Measurements from ENCODE around the gene MFNG. TPM values are rescaled to one million over a fixed set of nuclear protein-coding genes. Genes with fewer than 3 reads are reported as not detected.
A peak's percentile ranks its signal among the peaks of the same experiment; 100 is the strongest.

MFNG gene
- total RNA-seq, 2 donors from 2014 or later, result 135 to 338 TPM

- peaks cover 15 to 21% of the 10 kb centered on the region in 2 donors for H3K4me1 Mint-ChIP-seq (ENCODE audit: low read depth in 2 of 2)
- H3K36me3 Mint-ChIP-seq, result no peaks in the 10 kb centered on the region
- ATAC-seq, result no peak
- H3K4me3 Mint-ChIP-seq, result no peak overlapping the region
- no peak for DNase-seq (ENCODE audit: low spot score)
- no peaks in the 10 kb centered on the region for H3K9me3 Mint-ChIP-seq
- H3K27ac Mint-ChIP-seq, result no peak overlapping the region
- H3K27me3 Mint-ChIP-seq, result no peaks in the 10 kb centered on the region
These were observed 7.8 kb upstream of the MFNG start for GRCh38 chr22:37493979-37494378.

- H3K27me3 Mint-ChIP-seq, result no peaks in the 10 kb centered on the region
- no peak overlapping the region for H3K4me3 Mint-ChIP-seq
- ATAC-seq (peak; percentile 54 to 59), DNase-seq (ENCODE audit: low spot score) (no peak)
- no peaks in the 10 kb centered on the region for H3K36me3 Mint-ChIP-seq
- peak overlapping the region in 1 of 2 donors; percentile 35 for H3K27ac Mint-ChIP-seq
- H3K9me3 Mint-ChIP-seq, result no peaks in the 10 kb centered on the region
- H3K4me1 Mint-ChIP-seq (ENCODE audit: low read depth in 2 of 2), result peaks cover 20 to 26% of the 10 kb centered on the region in 2 donors
These were observed 6.5 kb upstream of the MFNG start for GRCh38 chr22:37492428-37493344.

GRCh38 chr22:37491559-37492427 lies 5.6 kb upstream of the MFNG start:
- Mint-ChIP-seq H3K9me3 (no peaks in the 10 kb centered on the region), H3K27ac (no peak overlapping the region), H3K4me3 (no peak overlapping the region), H3K4me1 (ENCODE audit: low read depth in 2 of 2) (peaks cover 29 to 34% of the 10 kb centered on the region in 2 donors), H3K36me3 (no peaks in the 10 kb centered on the region), H3K27me3 (no peaks in the 10 kb centered on the region)
- ATAC-seq (no peak), DNase-seq (ENCODE audit: low spot score) (no peak)

DNA sequence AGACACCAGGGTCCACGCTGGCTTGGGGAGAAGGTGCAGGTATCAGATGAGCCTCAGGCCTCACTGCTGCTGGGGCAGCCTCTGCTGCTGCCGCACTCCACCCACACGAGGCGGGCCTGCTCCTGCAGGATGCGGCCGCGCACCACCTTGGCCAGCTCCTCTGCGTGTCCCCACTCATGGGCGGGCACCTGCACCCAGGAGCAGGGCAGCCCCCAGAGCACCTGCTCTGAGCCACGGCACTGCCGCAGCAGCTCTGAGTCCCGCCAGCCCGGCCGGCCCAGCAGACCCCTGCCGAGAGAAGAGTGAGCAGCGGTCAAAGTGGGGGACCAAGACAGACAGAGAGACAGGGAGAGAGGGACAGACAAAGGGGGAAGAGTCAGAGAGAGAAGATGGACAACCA lies 4.9 kb upstream of the MFNG start:
- Mint-ChIP-seq H3K4me1 (ENCODE audit: low read depth in 2 of 2) (peaks cover 33 to 39% of the 10 kb centered on the region in 2 donors), H3K27ac (no peak overlapping the region), H3K9me3 (no peaks in the 10 kb centered on the region), H3K4me3 (no peak overlapping the region), H3K36me3 (no peaks in the 10 kb centered on the region), H3K27me3 (no peaks in the 10 kb centered on the region)
- ATAC-seq, result no peak
- DNase-seq (ENCODE audit: low spot score), result no peak

- DNase-seq (ENCODE audit: low spot score) (no peak), ATAC-seq (no peak)
- H3K27me3 Mint-ChIP-seq, result no peaks in the 10 kb centered on the region
- H3K4me1 Mint-ChIP-seq (ENCODE audit: low read depth in 2 of 2), result peaks cover 33 to 44% of the 10 kb centered on the region in 2 donors
- H3K27ac Mint-ChIP-seq, result peak overlapping the region; percentile 4 to 74
- H3K4me3 Mint-ChIP-seq, result no peak overlapping the region
- H3K36me3 Mint-ChIP-seq, result no peaks in the 10 kb centered on the region
- no peaks in the 10 kb centered on the region for H3K9me3 Mint-ChIP-seq
These were observed 3.8 kb upstream of the MFNG start for GRCh38 chr22:37489983-37490382.

DNA sequence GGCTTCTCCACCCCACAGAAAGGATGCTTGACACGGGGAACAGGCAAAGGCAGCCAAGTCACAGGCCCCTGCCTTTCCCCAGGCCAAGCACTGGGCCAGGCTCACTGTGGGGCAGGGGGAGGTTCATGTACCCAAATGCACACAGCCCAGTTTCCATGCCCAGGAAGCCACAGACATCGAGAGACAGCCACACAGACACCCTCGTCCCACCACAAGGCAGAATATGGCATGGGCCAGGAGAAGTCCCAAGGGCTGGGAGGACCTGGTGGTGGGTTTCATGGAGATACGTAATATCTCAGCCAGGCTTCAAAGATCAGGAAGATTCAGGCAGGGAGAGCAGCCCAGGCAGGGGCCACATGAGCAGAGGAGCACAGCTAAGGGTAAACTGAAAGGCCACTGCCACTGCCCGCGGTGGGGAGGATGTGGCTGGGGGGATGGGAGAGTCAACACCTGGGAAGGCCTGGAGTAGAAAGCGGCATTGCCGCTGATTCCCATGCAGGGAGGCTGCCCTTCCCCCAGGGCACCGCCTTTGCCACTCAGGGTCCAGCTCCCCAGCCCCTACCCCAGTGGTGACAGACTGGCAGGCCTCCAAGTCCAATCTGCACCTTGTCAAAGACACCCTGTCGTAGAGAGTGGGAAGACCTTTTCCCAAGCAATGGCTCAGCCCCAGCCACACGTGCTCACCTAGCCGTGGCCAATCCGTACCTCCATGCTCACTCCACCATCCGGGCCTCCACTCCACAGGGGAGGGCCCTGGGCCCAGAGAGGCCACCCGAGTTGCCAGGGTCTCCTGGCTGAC lies 2.4 kb upstream of the MFNG start:
- ATAC-seq (no peak), DNase-seq (ENCODE audit: low spot score) (no peak)
- H3K27ac Mint-ChIP-seq, result peak overlapping the region; percentile 12 to 74
- no peaks in the 10 kb centered on the region for H3K9me3 Mint-ChIP-seq
- H3K36me3 Mint-ChIP-seq, result no peaks in the 10 kb centered on the region
- peaks cover 31 to 51% of the 10 kb centered on the region in 2 donors for H3K4me1 Mint-ChIP-seq (ENCODE audit: low read depth in 2 of 2)
- H3K4me3 Mint-ChIP-seq, result no peak overlapping the region
- no peaks in the 10 kb centered on the region for H3K27me3 Mint-ChIP-seq

DNA sequence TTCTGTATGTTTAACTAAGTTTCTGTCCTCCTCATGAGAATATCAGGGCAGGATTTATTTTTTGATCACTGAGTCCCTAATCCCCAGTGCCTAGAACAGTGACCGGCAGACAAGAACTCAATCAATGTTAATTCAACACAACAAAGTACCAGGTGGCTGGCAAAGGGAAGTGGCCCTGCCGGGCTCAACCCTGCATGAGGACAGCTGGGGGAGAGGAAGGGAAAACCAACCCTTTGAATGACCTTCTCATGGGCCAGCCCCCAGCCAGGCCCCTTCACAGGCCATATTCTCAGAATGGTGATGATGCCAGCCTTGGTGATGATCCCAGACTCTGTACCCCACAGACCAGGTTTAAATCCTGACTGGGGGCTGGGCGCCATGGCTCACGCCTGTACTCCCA lies 1.4 kb upstream of the MFNG start:
- Mint-ChIP-seq H3K36me3 (no peaks in the 10 kb centered on the region), H3K9me3 (no peaks in the 10 kb centered on the region), H3K27ac (peak overlapping the region; percentile 44 to 94), H3K4me1 (ENCODE audit: low read depth in 2 of 2) (peaks cover 33 to 52% of the 10 kb centered on the region in 2 donors), H3K27me3 (no peaks in the 10 kb centered on the region), H3K4me3 (peak overlapping the region; percentile 95)
- ATAC-seq, result no peak
- DNase-seq (ENCODE audit: low spot score), result no peak

GRCh38 chr22:37487129-37487528 lies 945 bp upstream of the MFNG start:
- no peaks in the 10 kb centered on the region for H3K27me3 Mint-ChIP-seq
- H3K4me1 Mint-ChIP-seq (ENCODE audit: low read depth in 2 of 2), result peaks cover 37 to 56% of the 10 kb centered on the region in 2 donors
- H3K27ac Mint-ChIP-seq, result peak overlapping the region; percentile 44 to 94
- no peaks in the 10 kb centered on the region for H3K9me3 Mint-ChIP-seq
- DNase-seq (ENCODE audit: low spot score) (no peak), ATAC-seq (no peak)
- H3K4me3 Mint-ChIP-seq, result peak overlapping the region; percentile 95
- no peaks in the 10 kb centered on the region for H3K36me3 Mint-ChIP-seq

DNA sequence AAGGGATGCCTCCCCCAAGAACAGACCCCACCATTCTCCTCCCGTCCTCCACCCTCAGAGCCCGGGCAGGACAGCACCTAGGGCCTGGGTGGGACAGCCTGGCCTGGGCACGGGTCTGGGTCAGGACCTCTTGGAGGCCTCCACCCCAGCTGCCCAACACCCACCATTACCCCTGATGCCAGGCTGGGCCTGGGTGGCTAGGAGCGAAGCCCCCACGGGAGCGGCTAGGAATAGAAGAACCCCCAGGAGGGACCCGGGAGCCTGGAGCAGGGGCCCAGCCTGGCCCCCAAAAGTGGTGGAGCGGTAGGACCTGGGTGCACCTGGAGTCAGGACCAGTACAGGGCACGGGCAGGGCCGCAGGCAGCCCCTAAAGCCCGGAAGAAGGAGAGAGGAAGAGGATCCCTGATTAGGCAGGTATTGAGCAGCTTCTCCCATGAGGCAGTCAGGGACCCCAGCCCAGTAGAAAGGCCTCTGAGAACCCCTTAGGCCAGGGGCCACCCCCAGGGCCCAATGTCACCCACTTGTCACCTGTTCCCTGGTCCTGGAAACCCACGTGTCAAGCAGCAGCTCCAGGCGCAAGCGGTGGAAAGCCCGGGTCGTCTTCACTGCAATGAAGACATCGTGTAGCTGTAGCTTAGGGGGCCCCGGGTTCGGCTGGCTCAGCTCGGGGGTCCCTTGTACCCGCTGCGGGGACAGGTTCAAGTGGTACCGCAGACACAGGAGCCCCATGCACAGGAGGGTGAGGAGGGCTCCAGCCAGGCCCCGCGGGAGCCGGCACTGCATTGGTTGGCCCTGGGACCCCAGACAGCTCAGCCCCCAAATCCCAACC lies 575 bp downstream of the MFNG start:
- Mint-ChIP-seq H3K36me3 (peaks cover 6% of the 10 kb centered on the region), H3K27me3 (no peaks in the 10 kb centered on the region), H3K9me3 (no peaks in the 10 kb centered on the region), H3K4me1 (ENCODE audit: low read depth in 2 of 2) (peaks cover 44 to 64% of the 10 kb centered on the region in 2 donors), H3K4me3 (peak overlapping the region; percentile 95), H3K27ac (peak overlapping the region; percentile 92 to 95)
- no peak for DNase-seq (ENCODE audit: low spot score)
- peak; percentile 1 for ATAC-seq

DNA sequence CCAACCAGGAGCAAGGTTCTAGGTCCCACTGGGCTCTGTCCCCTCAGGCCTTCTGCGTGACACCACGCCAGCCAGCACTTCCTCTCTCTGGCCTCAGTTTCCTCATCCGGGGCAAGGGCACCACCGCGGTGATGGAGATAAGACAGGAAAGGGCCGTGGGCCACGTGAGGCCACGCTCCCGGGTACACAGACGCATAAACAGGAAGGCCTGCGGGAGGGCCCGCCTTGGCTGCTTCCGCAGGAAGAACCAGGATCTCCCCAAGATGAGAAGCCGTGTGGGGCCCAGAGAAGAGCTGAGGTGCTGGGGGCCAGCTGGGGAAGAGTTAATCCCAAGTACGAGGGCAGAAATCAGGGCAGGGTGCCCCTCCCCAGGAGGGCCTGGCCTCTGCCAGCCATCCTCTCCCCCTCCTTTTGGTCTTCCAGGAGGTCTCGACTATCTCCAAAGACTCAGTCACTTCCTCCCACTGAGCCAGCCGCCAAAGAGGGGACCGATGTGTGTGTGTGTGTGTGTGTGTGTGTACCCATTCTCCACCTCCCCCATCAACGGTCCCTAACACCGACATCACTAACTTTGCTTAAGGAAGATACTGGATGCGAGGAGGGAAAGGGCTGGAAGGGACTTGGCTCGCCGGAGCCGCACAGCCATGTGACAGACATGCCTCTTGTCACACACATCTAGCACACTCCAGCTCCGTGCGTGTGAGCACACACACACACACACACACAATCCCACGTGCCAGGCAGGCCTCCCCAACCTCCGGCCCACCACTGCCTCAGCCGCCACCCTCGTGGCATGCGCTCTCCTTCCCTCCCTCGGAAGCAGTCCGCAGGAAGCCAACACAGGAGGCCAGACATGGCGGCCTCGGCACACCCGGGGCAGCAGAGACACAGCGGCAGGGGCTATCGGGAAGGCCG lies 1.4 kb downstream of the MFNG start:
- DNase-seq (ENCODE audit: low spot score) (peak; percentile 91), ATAC-seq (peak; percentile 81 to 85)
- Mint-ChIP-seq H3K9me3 (no peaks in the 10 kb centered on the region), H3K4me3 (peak overlapping the region; percentile 95), H3K27me3 (no peaks in the 10 kb centered on the region), H3K36me3 (peaks cover 6% of the 10 kb centered on the region), H3K27ac (peak overlapping the region; percentile 92 to 95), H3K4me1 (ENCODE audit: low read depth in 2 of 2) (peaks cover 44 to 62% of the 10 kb centered on the region in 2 donors)

- Mint-ChIP-seq H3K27ac (peak overlapping the region; percentile 92 to 95), H3K36me3 (peaks cover 6% of the 10 kb centered on the region), H3K27me3 (no peaks in the 10 kb centered on the region), H3K9me3 (no peaks in the 10 kb centered on the region), H3K4me1 (ENCODE audit: low read depth in 2 of 2) (peaks cover 39 to 52% of the 10 kb centered on the region in 2 donors), H3K4me3 (peak overlapping the region; percentile 95)
- DNase-seq (ENCODE audit: low spot score) (no peak), ATAC-seq (no peak)
These were observed 3.1 kb downstream of the MFNG start for GRCh38 chr22:37483050-37483449.

DNA sequence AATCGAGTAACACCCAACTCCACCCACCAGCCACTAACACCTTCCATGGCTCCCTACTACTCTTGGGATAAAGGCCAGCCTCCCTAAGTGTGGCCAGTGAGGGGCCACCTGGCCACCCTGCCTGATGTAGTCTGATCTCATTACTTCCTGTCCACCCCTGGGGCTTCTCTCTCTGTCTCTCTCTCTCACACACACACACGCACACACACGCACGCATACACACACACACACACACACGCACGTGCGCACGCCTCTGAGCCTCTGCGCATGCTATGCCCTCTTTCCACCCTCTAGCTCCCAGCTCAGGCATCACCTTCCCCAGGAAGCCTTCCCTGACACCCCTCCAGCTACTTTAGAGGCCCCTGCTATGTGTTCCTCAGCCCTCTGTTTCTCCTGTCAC lies 3.9 kb downstream of the MFNG start:
- peak overlapping the region; percentile 95 for H3K4me3 Mint-ChIP-seq
- ATAC-seq, result no peak
- no peak for DNase-seq (ENCODE audit: low spot score)
- peak overlapping the region; percentile 92 to 95 for H3K27ac Mint-ChIP-seq
- H3K9me3 Mint-ChIP-seq, result no peaks in the 10 kb centered on the region
- peaks cover 6% of the 10 kb centered on the region for H3K36me3 Mint-ChIP-seq
- H3K4me1 Mint-ChIP-seq (ENCODE audit: low read depth in 2 of 2), result peaks cover 34 to 49% of the 10 kb centered on the region in 2 donors
- H3K27me3 Mint-ChIP-seq, result no peaks in the 10 kb centered on the region

All from natural killer cell treated with Interleukin-12 subunit alpha and Interleukin-12 subunit beta and Interleukin-15 and Interleukin-18, amount 100 ng/mL, for 72 hours (primary cell).